OCI-LY3 (cell line): ENCODE results near the gene YWHAE.
"Not testable (repeated sequence)": the region's sequence is repeated elsewhere in the genome, so short reads cannot be mapped to it uniquely, and the experiment has no call there.

ENCODE experiments used
- H2AFZ ChIP-seq: fragments of 200-600, 300-600 bp; shearing (Covaris generic); 2 replicates; pipeline ENCODE4 v1.6.0; 2014; ENCODE audit warnings: antibody characterized with exemption, low read depth, low read length
- H3K27ac ChIP-seq: fragments of 200-600, 300-600 bp; sonication (generic); 2 replicates; pipeline ENCODE4 v1.5.1; 2014; ENCODE audit warnings: mild to moderate bottlenecking, low read length, moderate library complexity, mixed read lengths
- H3K27me3 ChIP-seq: fragments of 200-600, 300-600 bp; sonication (generic); 2 replicates; pipeline ENCODE4 v1.6.1; 2014; ENCODE audit warnings: low read depth, low read length, mixed read lengths
- H3K36me3 ChIP-seq: fragments of 200-600, 300-600 bp; sonication (generic); replicated peaks from 2 replicates; pipeline ENCODE3; 2014; ENCODE audit warnings: low read depth, low read length, mixed read lengths
- H3K4me1 ChIP-seq: fragments of 300-600, 200-600 bp; sonication (generic); 2 replicates; pipeline ENCODE4 v1.6.1; 2014; ENCODE audit warnings: low read length, mixed read lengths
- H3K4me2 ChIP-seq: fragments of 200-600, 300-600 bp; sonication (generic); 2 replicates; pipeline ENCODE4 v1.6.1; 2014; ENCODE audit warnings: low read length, mixed read lengths
- H3K4me3 ChIP-seq: fragments of 300-600, 200-600 bp; sonication (generic); 2 replicates; pipeline ENCODE4 v1.5.1; 2014; ENCODE audit warnings: antibody characterized with exemption, mild to moderate bottlenecking, low read length, moderate library complexity
- H3K79me2 ChIP-seq: fragments of 300-600, 200-600 bp; shearing (Covaris generic); 2 replicates; pipeline ENCODE4 v1.6.1; 2014; ENCODE audit warnings: mild to moderate bottlenecking, low read length, mixed read lengths
- H3K9ac ChIP-seq: fragments of 300-600, 200-600 bp; shearing (Covaris generic); 2 replicates; pipeline ENCODE4 v1.6.0; 2014; ENCODE audit warnings: mild to moderate bottlenecking, low read length, moderate library complexity
- H3K9me3 ChIP-seq: fragments of 200-600, 300-600 bp; shearing (Covaris generic); 2 replicates; pipeline ENCODE4 v1.6.1; 2014; ENCODE audit warnings: low read length, mixed read lengths; ENCODE audit not compliant: insufficient read depth
- H4K20me1 ChIP-seq: fragments of 200-600, 300-600 bp; sonication (generic); 2 replicates; pipeline ENCODE4 v1.6.1; 2016; ENCODE audit warnings: low read length, mixed read lengths; ENCODE audit not compliant: insufficient read depth
- CTCF ChIP-seq: fragments of 200-600, 300-600 bp; sonication (generic); IDR thresholded peaks from 2 replicates; pipeline ENCODE4 v1.5.1; 2014; ENCODE audit warnings: antibody characterized with exemption, low read length, low read depth
- EZH2phosphoT487 ChIP-seq: fragments of 200-600 bp; shearing (Covaris generic); IDR thresholded peaks from 2 replicates; pipeline ENCODE4 v1.6.1; 2018; ENCODE audit warnings: antibody characterized with exemption, mixed run types, low read depth

The YWHAE gene

DNA sequence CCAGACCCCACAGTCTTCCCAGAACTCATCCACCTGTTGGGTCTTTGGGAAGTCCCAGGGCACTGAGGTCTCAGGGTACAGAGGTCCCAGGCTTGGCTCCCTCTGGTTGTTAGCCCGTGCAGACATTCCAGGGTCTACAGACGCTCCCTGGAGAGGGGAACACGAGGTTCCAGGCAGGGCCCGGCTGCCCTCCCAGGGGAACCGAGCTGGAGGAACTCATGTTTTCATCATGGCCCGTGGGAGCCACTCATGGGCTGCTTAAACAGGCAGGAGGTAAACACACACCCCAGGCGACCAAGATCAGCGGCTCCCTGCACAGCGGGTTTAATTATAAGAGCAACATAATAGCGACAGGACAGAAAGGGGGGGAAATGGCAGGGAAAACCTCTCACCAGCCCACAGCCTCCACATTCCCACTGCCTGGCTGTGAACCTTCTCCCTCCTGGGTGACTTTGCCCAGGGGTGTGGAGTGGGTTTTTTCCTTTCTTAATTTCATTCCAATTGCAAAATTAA lies 84.1 kb downstream of the YWHAE start:
- no peak overlapping the region for H2AFZ ChIP-seq
- no peak overlapping the region for H3K4me2 ChIP-seq
- no peaks in the 10 kb centered on the region for H3K4me1 ChIP-seq
- no peak overlapping the region for H3K4me3 ChIP-seq
- H3K9ac ChIP-seq = no peak overlapping the region
- H3K27me3 ChIP-seq = no peaks in the 10 kb centered on the region
- H3K79me2 ChIP-seq = no peaks in the 10 kb centered on the region
- no peak overlapping the region for H3K27ac ChIP-seq
- H3K36me3 ChIP-seq = no peaks in the 10 kb centered on the region
- H4K20me1 ChIP-seq = no peaks in the 10 kb centered on the region
- no peaks in the 10 kb centered on the region for H3K9me3 ChIP-seq
- TF ChIP-seq EZH2phosphoT487 = no peak
- TF ChIP-seq CTCF = no peak

DNA sequence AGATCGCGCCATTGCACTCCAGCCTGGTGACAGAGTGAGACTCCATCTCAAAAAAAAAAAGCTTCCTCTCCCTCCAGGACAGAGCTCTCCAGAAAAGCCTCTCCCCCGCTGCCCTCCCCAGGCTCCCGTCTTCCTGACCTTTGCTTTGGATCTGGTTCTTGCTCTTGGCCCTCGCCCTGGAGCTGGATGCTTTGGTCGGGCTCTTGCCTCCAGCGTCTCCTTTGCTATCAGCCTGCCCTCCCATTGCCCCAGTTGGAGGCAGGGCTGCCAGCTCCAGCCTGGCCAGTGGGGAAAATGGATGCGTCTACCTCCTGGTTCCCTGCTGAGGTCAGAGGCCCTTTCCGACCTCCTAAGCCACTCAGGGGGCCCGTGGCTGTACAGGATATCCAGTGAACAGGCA lies 84.6 kb downstream of the YWHAE start:
- H3K9me3 ChIP-seq = no peaks in the 10 kb centered on the region
- H3K4me1 ChIP-seq = no peaks in the 10 kb centered on the region
- H3K4me2 ChIP-seq = no peak overlapping the region
- H3K27me3 ChIP-seq = no peaks in the 10 kb centered on the region
- H3K9ac ChIP-seq = no peak overlapping the region
- H3K79me2 ChIP-seq = no peaks in the 10 kb centered on the region
- H3K36me3 ChIP-seq = no peaks in the 10 kb centered on the region
- TF ChIP-seq CTCF = no peak
- TF ChIP-seq EZH2phosphoT487 = no peak
- H2AFZ ChIP-seq = no peak overlapping the region
- no peaks in the 10 kb centered on the region for H4K20me1 ChIP-seq
- H3K4me3 ChIP-seq = no peak overlapping the region
- no peak overlapping the region for H3K27ac ChIP-seq

GRCh38 chr17:1313270-1314005 lies 86.6 kb downstream of the YWHAE start:
- TF ChIP-seq EZH2phosphoT487 (no peak), CTCF (no peak)

GRCh38 chr17:1312261-1312870 lies 87.7 kb downstream of the YWHAE start:
- H3K27ac ChIP-seq = no peak overlapping the region
- no peak overlapping the region for H3K9ac ChIP-seq
- H3K4me1 ChIP-seq = no peaks in the 10 kb centered on the region
- H3K79me2 ChIP-seq = no peaks in the 10 kb centered on the region
- H2AFZ ChIP-seq = no peak overlapping the region
- H4K20me1 ChIP-seq = no peaks in the 10 kb centered on the region
- H3K4me2 ChIP-seq = no peak overlapping the region
- no peaks in the 10 kb centered on the region for H3K36me3 ChIP-seq
- no peak overlapping the region for H3K4me3 ChIP-seq
- TF ChIP-seq CTCF = no peak
- no peak for TF ChIP-seq EZH2phosphoT487
- H3K27me3 ChIP-seq = no peaks in the 10 kb centered on the region
- H3K9me3 ChIP-seq = no peaks in the 10 kb centered on the region

More at GRCh38 chr17:1313270-1314005, 86.6 kb downstream of the YWHAE start:
- no peak overlapping the region for H3K4me3 ChIP-seq
- no peak overlapping the region for H3K4me2 ChIP-seq
- no peak overlapping the region for H3K27ac ChIP-seq
- H3K9me3 ChIP-seq = no peaks in the 10 kb centered on the region
- no peaks in the 10 kb centered on the region for H4K20me1 ChIP-seq
- no peaks in the 10 kb centered on the region for H3K79me2 ChIP-seq
- no peaks in the 10 kb centered on the region for H3K27me3 ChIP-seq
- no peaks in the 10 kb centered on the region for H3K4me1 ChIP-seq
- H3K36me3 ChIP-seq = no peaks in the 10 kb centered on the region
- no peak overlapping the region for H3K9ac ChIP-seq
- H2AFZ ChIP-seq = no peak overlapping the region

DNA sequence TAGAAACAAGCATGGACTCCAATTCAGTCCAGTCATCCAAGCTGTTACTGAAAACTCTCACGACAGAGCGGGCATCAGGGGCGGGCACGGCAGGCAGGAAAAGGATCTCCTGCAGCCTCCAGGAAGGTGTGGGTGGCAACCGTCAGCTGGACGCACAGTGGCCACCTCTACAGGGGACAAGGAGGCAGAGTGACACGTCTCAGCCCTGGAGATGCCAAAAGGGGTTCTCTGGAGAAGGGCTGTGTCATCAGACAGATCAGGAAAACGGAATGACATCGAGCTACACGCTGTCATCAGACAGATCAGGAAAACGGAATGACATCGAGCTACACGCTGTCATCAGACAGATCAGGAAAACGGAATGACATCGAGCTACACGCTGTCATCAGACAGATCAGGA lies 92.2 kb downstream of the YWHAE start:
- H3K9ac ChIP-seq, H3K27me3 ChIP-seq, H2AFZ ChIP-seq, H3K4me3 ChIP-seq, H3K4me2 ChIP-seq, H3K27ac ChIP-seq, H3K9me3 ChIP-seq, H3K4me1 ChIP-seq, H3K79me2 ChIP-seq, H3K36me3 ChIP-seq, H4K20me1 ChIP-seq: not testable (repeated sequence)
